Activated CD8-positive, alpha-beta memory T cell treated with anti-CD3 and anti-CD28 coated beads, Interleukin-2, amount 50 U/mL, for 24 hours (primary cell): ENCODE data around the gene STX16.

ENCODE experiments used
- DNase-seq: peaks from one replicate; pipeline ENCODE4 v3.0.0-alpha.2; 2020; ENCODE audit errors: extremely low read depth

The STX16 gene

DNA sequence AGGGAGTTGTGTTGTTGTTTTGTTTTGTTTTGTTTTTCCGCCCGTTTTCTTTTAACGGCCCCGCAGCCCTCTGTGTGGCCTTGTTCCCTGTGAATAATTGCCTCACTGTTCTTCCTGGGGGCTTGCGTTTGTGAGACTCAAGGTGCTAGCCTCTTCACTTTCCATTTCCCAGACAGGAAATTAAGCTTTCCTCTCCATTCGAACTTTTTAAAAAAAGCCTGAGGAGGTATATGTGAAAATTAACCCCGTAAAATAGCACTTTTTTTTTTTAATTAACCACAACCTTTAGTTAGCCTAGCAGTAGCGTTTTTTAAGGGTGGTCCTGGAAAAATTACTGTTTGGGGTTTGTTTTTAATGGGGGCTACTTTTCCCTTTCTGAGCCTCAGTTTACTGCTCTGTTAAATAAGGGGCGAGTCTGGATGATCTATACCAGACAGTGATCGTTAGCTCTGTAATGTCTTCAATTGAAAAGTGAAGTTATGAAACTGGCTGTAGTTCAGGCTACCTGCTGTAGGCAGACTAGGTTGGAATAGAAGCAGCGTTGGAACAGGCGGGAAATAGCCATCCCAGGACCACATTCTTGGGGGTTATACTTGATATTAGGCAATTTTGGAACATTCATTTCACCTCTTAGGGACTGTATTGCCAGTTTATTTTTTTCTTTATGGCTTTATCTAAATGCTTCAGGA lies 1.7 kb downstream of the STX16 start:
- no peak for DNase-seq

DNA sequence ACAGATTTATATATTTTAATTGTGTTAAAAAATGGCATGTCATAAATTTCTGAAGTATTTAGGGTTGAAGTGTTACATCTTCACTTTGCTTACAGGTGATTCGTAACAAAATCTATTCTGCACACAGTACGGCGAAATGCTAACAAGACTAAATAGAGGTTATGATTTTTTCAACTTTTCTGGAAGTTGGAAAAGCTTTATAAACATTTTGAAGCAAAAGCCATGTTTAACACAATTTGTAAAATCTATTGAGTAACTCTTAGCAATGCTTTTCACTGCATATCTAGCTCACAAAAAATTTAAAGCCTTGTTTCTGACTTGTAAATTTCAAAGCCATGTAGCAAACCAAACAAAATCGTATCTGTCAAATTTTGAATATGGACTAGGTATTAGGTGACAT lies 3.3 kb downstream of the STX16 start:
- DNase-seq, result no peak

DNA sequence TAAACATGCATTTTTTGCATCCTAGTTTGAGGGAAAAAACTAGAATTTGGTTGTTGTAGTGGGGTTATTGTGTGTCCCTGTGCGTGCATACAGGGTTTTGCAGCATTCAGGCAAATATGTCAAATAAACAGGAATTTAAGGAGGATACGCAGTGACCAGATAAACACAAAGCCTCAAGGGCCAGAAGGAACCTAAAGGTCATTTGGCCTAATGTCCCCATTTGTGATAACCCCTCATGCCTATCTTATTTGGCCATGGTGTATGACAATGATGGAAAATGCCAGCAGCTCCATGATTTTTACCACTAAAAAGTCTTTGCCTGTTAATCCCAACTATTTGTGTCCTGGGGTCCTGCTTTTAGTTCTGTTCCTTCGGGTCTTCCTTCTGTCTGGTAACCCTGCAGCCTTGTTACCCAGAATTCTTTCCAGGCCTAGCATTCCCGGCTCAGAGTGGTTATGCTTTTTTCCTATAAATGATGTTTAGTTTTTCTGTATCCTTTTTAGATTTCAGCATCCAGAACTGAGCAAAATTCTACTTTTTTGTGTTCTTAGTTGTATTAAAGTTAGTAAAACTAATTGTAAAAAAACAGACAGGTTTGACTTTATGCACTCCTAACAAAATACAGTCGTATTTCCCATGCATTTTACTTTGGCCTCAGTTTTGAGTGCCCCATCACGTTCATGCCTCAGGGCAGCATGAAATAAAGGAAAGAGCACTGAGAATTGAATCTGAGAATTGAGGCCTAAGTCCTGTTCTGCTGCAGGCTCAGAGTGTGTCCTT lies 4.4 kb downstream of the STX16 start:
- DNase-seq, result no peak

DNA sequence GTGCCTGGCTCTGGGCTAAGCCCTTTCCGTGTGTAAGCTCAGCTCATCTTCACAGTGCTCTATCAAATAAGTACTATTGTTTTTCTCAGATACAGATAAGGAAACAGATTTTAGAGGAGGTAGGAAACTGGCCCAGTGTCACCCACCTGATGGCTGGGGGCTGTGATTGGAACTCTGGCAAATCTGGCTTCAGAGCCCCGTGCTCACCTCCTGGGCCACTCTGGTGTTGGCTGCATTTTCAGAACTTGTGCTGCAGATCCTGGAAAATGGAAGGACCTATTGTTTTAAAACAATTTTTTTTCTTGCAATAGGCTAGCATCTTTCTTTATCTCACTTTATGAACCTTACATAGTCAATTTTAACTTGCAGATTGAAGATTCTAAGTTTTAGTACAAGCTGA lies 5.7 kb downstream of the STX16 start:
- DNase-seq, result no peak

DNA sequence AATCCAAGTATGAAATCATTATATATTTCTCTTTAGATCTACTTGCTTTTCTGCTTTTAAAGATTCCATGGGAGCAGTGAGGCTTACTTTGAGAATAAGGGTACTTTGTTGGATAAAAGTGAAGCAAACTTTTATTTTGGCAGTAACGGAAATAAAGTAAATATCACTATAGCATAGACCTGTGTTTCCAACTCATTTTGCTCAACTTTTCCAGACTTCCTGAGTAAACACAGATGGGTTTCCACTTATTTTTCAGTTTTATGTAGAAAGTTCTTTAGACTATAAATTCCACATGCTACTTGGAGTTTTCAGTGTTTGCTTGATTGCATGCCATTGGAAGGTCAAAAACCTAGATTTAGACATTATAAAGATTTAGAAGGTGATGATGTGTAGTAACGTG lies 6.2 kb downstream of the STX16 start:
- DNase-seq, result no peak

DNA sequence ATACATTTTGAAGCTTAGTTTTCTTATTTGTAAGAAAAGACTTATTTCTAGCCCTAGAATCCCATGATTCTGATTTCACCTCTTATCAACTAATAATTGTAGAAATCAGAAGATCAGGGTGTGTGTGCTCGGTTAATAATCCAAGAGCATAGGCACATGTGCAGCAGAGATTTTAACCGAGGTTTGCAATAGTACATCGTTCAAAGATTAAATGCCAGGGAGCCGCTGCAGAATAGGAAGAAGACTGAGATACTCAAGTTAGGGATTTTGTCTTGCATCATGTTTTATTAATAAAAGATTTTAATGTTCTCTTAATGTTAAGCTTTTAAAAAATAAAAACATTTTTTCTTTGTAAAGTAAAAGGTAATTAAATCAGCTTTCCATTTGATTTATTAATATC lies 6.9 kb downstream of the STX16 start:
- no peak for DNase-seq

DNA sequence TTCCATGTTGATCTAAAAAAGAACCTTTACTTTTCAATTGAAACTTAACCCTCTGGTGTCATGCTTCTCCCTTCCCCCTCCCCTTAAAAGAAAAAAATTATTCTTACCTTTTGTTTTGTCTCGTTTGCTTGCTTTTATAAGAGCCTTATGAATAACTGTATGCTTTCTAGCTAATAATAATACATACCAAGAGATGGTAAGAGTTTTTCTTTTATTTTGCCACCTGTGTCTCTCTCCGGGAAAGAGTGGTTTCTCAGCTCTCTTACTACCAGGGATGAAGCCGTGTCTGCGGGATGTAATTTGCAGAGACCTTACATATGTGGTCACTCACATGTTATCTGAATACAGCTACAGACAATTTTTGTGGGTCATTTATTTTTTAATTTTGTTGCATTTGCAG lies 7.7 kb downstream of the STX16 start:
- DNase-seq, result no peak

DNA sequence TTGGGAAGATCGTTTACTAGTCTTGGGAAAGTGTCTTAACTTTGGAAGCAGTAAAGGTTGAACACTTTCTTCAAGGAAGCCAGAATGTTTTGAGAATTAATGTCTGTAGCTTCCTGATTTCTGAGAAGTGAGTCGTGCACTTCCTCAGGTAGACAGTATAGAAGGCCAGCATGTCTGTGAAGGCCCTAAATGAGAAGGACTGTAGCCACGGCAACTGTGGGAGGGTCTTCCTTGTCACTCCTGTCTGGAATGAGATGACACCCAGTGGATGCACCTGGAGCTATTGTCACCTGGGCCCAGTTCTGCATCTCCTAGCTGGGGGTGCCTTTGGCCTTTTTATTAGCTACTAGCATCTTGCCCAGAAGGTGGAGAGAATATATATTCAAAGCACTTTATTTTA lies 8.8 kb downstream of the STX16 start:
- no peak for DNase-seq

DNA sequence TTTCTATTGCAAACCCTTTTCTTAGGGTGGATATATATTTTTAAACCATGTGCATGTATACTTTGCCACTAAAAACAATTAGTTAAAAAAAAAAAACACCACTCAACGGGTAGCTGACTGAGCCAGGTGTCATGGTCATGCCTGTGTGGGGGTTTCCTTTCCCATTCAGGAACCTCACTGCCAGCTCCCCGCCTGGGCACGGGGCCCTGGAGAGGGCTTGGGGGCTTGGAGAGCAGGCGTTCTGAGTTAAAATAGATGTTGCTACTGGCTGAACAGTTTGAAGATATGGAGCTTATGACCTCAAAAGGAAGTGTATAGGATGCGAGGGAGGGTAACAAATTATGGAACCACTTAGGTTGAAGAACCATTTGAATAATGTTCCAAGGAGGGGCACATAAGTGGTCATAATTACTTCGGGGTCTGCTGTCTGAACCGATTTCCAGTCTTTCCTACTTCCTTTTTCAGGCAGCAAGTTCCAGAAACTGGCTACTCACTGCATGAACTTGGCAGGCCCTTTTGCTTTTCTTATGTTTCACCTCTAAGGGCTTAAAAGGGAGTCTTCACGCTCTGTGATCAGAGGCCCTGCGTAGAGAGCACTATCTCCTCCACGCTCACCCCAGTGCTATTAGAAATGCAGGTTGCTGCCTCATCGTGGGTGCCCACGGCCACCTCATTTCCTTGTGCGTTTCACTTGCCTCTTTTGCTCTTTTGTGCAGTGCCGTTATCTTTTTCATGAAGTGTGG lies 9.9 kb downstream of the STX16 start:
- DNase-seq, result no peak

DNA sequence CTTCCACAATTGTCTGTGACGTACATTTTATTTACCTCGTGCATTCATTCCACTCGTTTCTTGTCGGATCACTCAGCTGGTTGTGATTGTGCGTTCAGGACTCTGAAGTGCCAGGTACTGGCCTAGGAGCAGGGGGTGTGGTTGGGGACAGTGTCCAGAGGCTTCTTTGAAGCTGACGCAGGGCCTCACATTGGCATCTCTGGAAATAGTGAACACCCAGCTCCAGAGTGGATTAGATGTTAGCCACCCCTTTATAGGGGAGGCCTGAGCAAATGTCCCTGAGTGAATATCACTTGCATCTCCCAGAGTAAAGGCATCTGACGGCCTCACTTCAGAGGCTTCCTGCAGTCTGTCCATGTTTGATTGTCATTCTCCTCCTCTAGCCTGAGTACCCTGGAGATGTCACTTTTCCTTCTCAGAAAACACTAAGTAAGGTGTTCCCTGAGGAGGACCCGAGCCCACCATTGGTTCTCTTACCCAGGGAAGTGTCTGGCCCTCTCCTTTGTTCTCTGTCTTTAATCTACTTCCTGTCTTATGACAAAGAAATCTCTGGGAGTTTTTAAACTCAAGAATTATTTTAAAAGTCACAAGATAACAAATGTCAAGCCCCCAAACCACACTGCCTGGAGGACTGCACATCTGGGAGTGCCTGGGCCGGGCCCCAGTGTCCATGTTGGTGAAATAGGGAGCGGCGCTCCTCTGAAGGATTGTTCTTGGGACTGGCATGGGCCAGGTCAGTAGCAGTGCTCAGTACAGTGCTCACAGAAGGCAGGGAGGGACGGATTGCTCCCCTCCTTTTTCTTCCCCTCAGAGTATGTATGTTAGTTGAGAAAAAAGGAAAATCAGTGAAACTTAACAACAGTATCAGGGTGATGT lies 10.8 kb downstream of the STX16 start:
- DNase-seq, result no peak

DNA sequence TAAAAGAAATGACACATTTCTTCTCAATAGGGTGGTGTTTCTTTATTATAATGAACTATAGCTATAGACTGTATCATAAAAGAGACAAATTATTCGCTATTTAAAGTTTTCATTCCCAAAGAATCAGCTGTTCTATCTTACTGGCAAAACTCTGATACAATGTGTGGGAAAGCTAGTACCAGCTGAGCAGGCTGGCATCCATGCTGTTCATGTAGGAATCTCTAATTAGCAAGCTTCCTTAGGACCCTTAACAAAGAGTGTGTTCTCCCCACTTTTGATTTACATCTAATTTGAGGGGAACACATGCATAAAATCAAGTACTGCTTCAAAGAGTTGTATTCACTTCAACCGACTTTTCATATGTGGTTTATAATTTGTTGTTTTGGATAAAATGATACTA lies 13.2 kb downstream of the STX16 start:
- no peak for DNase-seq

DNA sequence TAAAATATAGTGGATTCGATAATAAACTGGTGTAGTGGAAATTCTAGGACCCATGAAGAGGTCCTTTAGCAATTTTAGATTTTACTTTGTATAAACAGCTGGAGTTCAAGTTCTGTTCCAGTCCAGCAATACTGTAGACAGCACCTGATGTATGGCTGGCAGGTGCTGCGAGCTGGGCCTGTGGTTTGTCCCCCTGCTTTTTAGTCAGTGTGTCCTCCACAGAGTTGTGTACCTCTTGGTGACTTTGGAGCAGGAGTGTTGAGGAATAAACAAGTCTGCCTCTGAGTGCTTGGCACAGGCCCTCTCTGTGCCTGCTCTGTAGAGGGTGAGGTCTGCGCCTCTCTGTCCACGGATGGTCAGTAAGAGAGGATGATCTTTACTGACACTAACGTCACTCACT lies 13.8 kb downstream of the STX16 start:
- no peak for DNase-seq

DNA sequence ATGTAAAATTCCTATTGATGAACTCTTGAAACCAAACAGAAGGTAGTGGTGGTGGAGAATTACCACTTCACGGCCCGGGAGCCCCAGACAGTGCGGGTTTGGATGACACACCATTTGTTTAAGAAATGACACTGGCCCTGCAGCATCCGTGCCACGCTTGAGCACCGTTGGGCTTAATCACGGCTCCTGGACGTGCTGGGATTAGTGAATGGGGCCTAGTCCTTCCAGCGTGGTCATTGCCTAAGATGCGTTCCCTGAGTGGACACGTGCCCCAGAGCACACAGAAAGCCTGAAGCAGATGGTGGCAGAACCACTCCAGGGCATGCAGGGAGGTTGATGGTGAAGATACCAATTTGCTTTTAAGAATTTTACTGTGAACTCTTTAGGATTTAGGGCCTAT lies 14.5 kb downstream of the STX16 start:
- DNase-seq, result no peak

DNA sequence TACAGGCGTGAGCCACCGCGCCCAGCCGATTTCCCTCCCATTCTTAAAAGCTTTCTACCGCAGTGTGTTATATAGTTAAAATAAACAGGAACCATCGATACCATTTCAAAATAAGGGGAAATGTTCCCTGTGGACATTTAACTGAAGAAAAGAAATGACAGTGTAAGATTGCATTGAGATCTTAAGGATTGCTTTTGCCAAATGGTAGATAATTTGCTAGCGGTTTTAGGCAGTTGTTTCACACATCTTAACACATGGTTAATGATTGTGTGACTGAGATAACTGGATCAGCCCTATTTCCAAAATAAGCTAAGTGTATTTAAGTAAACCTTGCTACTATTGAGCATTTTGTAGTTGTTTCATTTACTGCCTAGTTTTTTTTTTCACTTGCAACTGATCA lies 15.6 kb downstream of the STX16 start:
- DNase-seq, result no peak

DNA sequence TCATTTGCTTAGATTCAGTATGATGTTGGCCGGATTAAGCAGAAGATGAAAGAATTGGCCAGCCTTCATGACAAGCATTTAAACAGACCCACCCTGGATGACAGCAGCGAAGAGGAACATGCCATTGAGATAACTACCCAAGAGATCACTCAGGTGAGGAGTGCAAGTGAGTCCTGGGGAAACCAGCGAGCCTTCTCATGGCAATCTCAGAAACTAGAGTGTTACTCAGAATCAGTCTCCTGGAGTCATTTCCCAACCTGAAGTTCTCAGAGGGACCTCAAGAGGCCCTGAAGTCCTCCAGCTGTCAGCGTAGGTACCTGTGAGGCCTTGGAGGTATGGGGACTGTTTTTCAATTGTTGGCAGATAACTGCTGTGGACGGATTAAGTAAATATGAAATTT lies 16.9 kb downstream of the STX16 start:
- DNase-seq, result no peak

DNA sequence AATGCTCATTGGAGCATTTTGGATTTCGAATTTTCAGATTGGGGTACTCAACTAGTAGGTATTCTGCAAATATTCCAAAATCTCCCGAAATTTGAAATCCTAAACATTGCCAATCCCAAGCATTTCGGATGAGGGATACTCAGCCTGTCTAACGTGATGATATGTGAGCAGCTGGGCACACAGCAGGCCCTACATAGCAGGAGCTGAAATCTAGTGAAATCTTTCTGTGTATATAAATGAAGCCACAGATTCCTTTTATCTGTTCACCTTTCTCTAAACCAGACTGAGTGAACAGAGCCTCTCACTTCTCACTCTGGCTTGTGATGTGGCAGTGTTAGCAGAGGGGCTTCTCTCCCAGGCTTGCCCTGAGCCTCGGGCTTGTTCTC lies 17.8 kb downstream of the STX16 start:
- DNase-seq, result no peak

DNA sequence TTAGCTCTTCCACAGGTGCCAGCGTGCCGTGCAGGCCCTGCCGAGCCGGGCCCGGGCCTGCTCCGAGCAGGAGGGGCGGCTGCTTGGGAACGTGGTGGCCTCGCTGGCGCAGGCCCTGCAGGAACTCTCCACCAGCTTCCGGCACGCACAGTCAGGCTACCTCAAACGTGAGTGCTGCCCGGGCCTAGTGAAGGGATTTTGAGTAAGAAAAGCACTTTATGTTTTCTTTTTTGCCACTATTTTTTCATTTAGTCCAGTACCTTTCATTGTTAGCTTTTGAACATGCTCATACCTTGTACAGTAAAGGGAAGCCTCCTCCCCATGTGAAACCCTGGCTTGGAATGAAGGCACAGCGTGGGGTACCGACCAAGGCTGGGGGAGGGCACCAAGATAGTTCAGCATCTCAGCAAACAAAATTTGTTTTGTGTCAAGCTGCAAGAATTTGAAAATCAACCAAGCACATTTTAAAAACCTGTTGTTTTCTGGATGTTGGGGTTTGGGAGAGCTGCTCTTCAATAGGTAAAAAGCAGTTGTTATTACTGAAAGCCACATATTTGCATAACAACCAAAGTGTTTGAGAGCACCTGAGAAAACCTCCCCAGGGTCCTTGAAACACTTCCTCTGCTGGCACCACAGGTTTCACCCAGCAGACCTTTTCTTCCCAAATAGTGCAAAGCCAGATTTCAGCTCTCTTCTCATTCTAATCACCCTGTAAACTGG lies 18.4 kb downstream of the STX16 start:
- no peak for DNase-seq

DNA sequence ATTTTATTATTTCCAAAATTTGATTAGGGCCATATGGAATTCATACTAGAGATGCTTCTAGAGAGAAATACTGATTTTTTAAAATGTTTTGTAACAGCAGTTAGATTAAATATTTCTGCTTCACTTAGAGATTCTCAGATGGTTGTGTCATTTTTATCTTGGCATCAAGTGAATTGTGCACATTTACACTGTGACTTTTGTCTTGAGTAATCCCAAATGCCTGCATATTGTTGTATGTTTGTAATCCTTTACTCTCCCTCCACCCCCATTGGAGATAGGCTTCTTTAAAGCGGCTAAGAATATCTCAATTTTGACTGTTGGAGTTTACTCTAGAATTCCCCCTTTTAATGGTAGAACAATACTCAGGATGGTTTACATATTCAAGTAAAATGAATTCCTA lies 19.0 kb downstream of the STX16 start:
- DNase-seq, result no peak

DNA sequence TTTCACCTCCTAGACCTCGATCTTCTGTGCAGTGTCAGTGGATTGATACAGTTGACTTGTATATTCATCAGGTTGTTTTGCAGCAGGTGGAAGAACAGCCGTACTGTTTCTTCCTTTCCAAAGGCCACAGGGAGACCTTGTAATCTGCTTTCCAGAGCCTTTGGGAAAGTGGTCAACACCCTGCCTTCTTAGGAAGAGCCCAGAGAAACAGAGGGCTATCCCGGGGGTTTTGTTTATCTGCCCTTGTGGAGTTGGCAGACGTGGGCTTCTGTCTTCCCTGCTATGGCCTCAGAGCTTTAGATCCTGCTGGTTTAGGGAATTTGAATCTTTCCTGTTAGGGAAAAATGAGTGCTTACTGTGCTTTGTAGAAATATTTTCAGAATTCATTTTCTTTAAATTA lies 19.6 kb downstream of the STX16 start:
- no peak for DNase-seq

DNA sequence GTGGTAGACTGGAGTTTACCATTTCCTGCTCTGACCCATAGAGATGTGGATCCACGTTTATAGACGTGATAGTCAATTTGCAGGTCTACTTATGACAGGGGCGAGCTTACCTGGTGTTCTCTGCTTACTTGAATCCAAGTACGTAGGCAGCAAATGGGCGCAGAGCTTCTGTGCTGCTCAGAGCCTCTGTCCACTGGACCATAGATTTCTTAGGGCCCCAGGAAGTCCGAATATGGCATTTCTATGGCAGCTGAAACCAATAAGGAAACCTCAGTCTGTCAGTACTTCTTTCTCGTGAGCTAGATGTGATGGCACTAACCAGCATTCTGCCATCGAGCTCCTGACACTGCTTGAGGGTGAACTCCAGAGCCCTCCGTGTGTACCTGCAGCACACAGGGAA lies 22.0 kb downstream of the STX16 start:
- DNase-seq, result no peak

DNA sequence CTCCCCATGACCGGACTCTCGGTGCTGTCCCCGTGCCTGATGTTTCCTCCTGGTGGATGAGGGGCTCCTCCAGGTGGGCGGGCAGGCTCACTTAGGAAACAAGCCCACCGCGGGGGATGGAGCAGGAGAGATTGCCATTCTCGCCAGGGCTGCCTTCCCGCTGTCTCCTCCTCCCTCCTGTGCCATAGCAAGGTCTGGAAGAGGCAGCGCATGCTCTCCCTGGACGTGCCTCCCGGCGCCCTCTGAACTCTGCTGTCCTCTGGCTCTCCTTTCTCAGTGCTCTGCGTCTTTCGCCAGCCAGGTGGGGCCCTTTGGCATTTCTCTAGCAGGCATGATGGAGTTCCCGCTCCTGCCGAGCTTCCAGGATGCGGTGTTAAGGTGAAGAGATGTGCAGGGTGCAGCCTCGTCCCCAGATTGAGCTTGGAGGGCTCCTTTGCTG lies 24.1 kb downstream of the STX16 start:
- DNase-seq, result no peak
